GM19455 (cell line): Measurements from ENCODE around the gene FRMD4A.

Source experiments
- ATAC-seq: cut with Tn5 transposase; IDR thresholded peaks from one replicate; pipeline ENCODE4 v1.9.1; 2021; ENCODE audit not compliant: unreplicated experiment

FRMD4A gene

DNA sequence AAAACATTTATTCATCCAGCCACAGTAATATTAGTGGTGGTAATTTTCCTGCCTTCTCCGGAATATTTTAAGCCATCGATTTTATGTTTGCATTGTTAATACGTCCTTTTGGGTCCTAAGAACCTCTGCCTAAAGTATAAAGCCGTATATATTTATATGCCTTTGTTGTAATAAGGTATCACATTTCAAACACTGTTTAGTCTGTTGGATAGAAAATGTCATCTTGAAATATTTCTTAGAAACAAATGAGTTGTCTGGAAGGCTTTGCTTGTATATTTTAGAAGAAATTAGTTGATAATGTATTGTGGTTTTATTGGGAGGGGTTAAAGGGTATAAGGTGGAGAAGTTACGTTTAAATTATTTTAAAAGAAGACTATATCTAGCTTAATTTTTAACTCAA, 732.8 kb downstream of the FRMD4A start:
- ATAC-seq = no peak

DNA sequence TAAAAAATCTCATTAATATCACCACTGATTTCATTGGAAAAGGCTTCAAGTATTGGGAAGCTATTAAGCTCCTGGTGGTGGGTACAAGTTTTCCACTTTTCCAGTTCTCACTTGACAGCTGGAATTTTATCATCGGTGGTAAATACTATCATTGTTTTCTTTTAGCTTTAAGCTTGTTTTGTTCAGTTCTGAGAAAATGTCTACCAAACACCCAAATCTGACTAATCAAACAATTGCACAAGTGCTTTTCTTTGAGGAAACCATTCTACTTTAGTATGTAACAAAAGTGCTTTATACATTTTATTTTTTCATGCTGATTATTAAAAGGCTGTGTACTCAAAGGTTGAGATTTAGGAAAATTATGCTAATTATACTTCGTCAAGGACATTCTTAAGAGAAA, 736.1 kb downstream of the FRMD4A start:
- no peak for ATAC-seq
